Heart left ventricle (tissue), 13 donors: ENCODE results near the gene GID4.

ENCODE experiments used
- POLR2A ChIP-seq, 2 donors: fragments of 450-650 bp; IDR thresholded peaks; one replicate each; pipeline ENCODE4 v1.6.1; 2017; ENCODE audit warnings: antibody characterized with exemption in 2 of 2, mild to moderate bottlenecking in 2 of 2, moderate library complexity in 2 of 2
- TF ChIP-seq, protein P1 (sequence below), 12 donors: fragments of 200-600 bp; sonication (generic) in 4 of 12; IDR thresholded peaks; one replicate each; pipeline versions ENCODE4 v1.5.0 to v1.8.0; 2018 to 2022; ENCODE audit warnings: antibody characterized with exemption in 12 of 12, mild to moderate bottlenecking in 5 of 12
- donor health status: ischemic (EF 13 %, LVEDD 7.1; RV severe dilation, severe dysfunction).
- donor health status: DM: no; HTN: yes; CAD: no.
- donor health status: DM: no; HTN: no; CAD: no.
- donor health status: ischemic (EF 25% LVEDD 6.9; RV normal size, moderate dysfunction).
- donor health status: ischemic (EF 25% LVEDD 5.7; RV mildly dilated, moderate dysfunction).
- donor health status: ischemic (EF 35%, LVEDD 5.7; RV mildly dilated, moderate dysfunction).
- donor health status: nonischemic (EF 11% LVEDD 7.7; RV severe dilation, severe dysfunction).
- donor health status: DM: yes; HTN: yes; CAD: no.
- donor health status: PGD.
- donor health status: ischemic (EF 29% LVEDD 5.4; RV normal size, mild dysfunction).
- donor health status: nonischemic (EF 23%, LVEDD 6.1; RV moderate dilation, normal function).

DNA sequence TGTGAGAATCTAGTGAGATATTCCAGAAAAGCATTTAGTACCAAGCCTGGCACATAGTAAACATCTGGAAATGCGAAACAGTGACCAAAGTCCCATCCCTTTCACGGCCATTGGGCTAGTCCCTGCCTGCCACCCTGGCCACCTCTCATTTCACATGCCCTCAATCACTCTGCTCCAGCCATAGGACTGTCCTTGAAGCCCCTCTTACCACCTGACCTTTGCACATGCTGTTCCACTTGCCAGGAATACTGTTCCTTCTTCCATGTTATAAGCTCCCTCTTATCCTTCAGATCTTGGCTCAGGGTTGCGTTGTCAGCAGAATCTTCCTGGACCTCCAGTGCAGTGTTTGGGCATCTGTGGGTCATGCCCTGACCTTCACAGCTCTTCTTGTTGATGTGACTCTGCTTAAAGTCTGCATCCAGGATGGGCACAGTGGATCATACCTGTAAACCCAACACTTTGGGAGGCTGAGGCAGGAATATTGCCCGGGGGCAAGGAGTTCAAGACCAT, 71.5 kb downstream of the GID4 start:
- TF ChIP-seq POLR2A (IDR thresholded peaks at IDR 0.05): no peak
- TF ChIP-seq, protein P1, sequence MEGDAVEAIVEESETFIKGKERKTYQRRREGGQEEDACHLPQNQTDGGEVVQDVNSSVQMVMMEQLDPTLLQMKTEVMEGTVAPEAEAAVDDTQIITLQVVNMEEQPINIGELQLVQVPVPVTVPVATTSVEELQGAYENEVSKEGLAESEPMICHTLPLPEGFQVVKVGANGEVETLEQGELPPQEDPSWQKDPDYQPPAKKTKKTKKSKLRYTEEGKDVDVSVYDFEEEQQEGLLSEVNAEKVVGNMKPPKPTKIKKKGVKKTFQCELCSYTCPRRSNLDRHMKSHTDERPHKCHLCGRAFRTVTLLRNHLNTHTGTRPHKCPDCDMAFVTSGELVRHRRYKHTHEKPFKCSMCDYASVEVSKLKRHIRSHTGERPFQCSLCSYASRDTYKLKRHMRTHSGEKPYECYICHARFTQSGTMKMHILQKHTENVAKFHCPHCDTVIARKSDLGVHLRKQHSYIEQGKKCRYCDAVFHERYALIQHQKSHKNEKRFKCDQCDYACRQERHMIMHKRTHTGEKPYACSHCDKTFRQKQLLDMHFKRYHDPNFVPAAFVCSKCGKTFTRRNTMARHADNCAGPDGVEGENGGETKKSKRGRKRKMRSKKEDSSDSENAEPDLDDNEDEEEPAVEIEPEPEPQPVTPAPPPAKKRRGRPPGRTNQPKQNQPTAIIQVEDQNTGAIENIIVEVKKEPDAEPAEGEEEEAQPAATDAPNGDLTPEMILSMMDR (IDR thresholded peaks at IDR 0.05): no peak
